GM18498 (cell line): ENCODE results near the gene SKIC8.

ENCODE experiments used
- ATAC-seq: cut with Tn5 transposase; IDR thresholded peaks from one replicate; pipeline ENCODE4 v1.9.1; 2021; ENCODE audit warnings: mild to moderate bottlenecking, moderate library complexity; ENCODE audit not compliant: unreplicated experiment

SKIC8 gene

DNA sequence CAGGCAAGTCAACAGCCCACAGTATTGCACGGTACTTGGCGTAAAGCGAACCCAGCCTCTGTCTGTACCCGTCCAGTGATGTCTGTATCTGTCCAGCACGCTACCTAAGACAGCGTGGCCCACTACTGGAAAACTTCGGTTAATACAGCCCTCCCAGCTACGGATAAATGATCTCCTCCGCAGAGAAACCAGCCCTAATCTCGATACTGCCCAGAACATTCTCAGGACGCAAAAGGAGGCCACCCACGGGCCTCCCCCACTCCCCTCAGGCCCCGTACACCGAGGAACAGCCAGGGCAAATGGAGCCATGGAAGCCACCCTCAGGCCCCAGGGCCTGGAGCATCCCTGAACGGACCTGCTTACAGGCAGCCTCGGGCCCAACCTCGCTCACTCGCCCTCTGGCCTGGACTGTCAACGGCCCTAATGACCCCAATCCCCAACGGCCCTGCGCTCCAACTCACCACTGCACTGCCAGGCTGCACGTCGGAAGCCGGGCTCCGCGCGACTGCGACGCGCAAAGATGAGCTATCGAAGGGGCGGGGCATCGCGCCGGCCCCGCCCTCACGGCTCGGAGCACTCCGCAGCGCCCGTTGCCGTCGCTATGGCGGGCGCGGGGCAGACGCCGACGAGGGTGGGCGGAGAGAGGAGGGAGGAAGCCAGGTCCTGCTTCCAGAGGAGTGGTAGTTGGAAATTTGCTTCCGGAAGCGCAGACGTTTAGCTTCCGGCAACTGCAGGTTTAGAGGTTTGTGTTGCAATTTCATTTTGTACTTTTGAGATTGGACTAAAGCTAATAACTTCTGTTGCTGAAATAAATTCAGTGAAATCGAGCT lies at the start of gene SKIC8:
TSS of gene SKIC8 (minus strand) at position 509 of the 830 bp plus-strand sequence. CDS start 3,923 bp downstream, outside the sequence.
- ATAC-seq, result peak; percentile 84

DNA sequence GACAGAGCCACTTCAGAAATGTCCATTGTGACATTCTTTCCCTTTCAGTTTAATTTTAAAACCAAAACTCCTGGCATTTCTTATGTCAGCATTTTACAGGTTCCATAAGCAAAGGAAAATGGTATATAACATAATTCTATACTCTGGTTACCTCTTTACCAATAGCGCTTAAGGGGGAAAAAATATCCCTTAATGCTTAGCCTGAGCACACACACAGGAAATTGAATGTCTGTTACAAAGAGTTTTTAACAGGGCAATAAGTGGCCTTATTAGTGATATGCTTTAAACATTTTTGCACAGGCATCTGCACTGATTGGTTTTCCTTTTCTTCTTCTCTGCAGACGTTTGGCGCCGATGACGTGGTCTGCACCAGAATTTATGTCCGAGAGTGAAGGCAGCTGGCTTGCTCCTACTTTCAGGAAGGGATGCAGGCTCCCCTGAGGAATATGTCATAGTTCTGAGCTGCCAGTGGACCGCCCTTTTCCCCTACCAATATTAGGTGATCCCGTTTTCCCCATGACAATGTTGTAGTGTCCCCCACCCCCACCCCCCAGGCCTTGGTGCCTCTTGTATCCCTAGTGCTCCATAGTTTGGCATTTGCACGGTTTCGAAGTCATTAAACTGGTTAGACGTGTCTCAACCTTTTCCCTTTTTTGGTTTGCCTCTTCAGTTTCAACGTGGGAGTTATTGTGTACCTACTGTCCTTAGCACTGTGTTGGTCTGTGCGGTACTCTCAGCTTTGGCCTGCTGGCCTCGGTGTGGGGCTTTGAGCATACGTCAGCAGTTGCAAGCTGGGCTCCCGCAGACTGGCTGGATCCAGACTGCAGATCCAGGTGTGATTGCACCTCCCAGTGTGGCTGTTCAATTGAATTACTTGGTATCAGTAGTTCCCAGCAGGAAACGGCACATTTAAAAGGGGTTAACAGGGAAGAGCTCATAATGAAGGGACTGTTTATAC lies 48.5 kb upstream of the SKIC8 start:
- ATAC-seq, result no peak

DNA sequence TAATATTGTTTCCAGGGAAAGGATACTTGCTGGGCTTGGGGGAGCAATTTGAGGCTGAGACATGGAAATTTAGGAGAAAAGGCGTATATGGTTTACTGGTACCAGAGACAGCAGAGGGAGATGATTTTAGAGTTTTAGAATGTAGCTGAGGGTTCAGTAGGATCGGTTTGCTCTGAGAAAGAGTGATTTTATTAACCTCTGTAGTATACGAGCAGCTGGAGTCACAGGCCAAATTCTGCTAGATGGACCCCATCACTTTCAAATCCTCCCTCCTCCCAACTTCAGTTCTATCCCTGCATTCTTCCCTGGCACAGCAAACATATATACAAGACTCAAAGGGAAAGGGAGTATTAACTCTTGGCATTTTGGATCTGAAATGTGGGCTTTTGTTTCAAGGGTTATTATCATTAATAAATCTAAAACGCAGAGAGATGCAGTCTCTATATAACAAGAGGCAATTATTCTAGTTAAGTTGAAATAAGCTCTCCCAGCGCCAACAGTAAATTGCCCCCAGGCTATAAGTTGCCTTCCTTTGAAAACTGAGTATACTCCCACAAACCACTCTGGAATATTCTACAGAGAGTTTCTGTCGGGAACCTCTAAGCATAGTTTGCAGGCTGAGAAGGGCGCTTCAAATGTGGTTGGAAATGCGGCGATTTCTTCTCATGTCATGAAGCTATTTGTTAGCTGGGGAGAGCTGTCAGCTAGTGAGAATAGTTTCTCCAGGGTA lies 46.2 kb upstream of the SKIC8 start:
- ATAC-seq, result no peak

DNA sequence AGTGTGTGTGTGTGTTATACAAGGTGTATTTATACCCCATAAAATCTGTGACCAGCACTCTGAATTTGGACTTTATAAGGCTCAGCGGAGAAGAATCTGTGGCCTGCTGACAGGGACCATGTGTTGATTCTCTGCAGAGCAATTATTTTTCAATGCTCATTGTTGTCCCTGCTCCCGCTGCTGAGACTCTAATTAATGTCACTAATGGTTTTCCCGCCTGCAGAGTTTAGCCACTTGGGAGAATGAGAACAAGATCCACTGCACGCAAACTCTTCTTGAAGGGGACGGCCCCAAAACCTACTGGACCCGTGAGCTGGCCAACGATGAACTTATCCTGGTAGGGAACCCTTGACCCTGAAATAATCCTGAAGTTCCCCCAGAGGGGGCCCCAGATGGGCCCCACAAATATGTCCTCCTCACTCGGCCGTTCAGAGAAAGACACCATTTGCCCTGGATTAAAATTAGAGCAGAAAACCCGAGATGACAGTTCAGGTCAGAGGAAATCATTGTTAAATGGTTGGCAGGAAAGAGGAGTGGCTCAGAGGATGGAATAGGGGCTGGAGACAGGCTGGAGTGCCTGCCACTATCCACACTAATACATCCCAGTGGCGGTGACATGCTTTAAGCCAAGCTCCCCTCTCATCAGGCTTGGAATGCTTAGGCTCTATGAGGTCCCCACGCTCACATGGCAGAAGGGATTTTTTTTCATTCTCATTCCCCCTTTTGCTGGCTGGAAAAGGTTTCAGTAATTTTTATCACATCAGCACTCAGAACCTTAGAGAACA lies 44.1 kb upstream of the SKIC8 start:
- no peak for ATAC-seq

DNA sequence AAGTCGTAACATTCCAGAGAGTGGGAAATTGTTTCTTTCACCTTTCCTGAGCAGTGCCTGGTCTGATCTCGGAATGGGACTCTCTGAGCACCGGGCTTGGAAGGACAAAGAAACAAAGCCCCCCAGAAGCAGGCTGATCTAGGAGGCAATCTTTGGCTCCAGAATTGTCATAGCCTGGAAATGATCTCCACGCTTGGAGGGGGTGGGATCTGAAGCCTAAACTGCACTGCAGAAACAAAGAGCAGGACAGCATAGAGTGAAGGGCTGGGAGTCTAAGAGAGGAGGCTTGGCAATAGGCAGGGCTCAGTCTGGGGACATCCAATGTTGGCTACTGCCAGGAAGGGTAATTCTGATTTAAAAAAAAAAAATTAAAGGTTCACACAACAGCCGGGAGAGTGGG lies 42.6 kb upstream of the SKIC8 start:
- no peak for ATAC-seq

DNA sequence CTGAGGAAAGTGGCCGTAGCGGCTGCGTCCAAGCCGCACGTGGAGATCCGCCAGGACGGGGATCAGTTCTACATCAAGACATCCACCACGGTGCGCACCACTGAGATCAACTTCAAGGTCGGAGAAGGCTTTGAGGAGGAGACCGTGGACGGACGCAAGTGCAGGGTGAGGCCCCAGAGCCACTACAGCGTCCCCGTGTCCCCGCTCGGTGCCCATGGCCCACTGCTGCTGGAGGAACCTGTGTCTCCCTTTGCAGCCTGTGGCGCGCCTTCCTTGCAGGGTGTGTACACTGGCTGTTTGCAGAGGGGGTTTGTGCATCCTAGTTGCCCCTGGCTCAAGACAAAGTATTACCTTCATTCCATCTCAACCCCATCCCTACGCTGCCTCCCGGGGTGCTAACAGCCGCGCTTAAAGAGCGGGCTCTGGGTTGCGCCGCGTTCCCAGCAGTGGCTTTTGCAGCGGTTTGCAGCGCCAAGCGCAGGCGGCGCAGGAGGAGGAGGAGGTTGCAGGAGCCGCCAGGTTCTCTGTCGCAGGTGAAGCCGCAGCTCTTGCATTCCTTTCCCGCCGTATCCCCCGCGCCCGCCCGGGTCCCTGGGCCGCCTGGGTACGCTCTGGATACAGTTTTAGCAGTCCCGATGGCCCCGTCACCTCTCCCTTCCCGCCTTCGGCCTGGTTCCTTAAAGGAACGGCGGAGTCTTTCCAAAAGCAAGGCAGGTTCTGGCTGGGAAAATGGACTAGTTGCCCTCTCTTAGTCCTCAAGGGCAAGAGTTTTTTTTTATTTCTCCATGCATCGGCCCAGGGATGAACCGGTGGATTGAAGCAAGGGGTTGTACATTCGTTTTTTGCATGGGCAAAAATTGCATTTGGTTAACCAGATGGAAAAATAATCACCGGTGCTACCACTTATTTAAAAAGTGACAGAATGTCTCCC lies 41.9 kb upstream of the SKIC8 start:
- no peak for ATAC-seq

DNA sequence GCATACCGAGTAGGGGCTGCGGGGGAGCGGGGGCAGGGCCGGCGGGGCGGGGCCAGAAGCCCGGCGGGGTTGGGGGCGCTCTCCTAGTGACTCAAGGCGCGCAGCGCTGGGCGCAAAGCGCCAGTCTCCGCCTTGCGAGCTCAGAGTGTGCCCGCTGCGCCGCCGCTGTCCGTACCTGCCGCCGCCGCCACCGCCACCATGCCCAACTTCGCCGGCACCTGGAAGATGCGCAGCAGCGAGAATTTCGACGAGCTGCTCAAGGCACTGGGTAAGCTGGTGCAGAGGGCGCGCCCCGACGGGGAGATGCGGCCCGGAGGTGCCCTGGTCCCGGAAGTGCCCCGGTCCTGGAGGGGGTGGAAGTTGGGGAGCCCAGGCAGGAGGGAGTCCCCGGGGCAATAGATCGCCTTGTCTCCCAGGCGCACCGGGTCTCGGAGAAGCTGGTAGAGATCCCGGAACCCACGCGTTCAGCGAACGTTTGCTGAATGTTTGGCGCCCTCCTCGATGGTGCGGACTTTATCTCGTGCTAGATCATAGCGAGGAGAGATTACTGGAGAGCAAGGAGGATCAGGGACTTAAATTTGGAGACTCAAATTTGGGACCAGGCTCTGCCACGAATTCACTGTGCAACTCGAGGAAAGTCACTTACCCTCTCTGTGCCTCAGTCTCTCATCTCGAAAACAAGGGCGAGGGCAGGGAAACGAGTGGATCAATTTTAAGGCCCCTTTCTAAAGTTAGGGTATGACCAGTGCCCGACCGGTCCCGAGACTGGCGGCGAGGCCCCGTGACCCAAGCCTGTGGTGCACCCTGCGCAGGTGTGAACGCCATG lies 41.0 kb upstream of the SKIC8 start, which contains the start of gene CRABP1:
TSS of gene CRABP1 (plus strand) at position 123 of the 826 bp plus-strand sequence. CDS start at position 199, 76 bp downstream.
- no peak for ATAC-seq

DNA sequence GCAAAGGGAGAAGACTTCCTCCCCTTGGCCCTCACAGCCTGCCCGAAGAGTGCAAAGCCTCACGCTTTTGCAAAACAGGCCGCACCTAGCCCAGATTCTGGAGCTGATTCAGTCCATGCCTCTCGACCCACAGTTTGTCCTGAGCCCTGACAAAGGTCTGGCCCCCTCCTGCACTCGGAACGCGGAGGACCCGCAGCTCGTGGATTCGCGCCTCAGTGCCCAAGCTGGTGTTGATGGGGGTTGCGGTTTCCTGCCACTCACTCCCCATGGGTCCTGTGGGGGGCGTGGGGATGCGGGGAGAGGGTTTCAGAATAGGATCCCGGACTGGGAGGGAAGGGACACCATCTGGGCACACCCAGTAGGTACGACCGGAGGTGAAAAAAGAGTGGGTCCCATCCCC lies 40.1 kb upstream of the SKIC8 start:
- no peak for ATAC-seq

DNA sequence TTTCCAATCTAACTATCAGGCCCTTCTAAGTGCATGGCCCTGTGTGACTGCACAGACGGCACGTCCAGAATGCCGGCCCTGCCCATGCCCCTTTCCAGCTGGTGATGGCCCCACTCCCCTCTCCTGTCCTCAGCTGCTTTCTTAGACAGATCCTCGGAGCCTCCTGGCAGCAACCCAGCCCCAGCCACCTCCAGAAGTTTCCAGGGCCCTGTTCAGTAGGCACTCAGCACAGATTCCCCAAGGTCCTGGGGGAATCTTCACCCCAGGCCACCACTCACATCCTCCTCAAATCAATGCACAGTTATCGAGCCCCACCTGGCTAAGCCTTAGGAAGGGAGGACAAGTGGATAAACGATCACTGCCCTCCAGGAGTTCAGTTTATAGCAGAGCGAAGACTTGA lies 39.4 kb upstream of the SKIC8 start:
- no peak for ATAC-seq

DNA sequence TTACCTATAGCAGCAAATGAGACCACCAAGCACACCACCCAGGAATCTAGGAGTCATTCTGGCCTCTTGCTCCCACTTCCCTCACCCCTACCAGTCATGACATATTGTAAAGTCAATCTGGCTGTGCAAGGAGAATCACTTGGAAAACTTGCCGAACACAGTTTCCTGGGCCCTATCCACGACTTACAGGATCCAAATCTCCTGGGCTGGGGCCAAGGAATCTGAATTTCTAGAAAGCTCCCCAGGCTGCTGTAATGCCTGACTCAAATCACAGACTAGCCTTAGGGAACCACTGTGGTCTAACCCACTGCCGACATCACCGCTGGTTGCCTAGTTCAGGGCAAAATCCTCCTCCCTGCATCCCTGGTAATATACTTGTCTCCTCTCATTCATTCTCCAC lies 36.6 kb upstream of the SKIC8 start:
- no peak for ATAC-seq

DNA sequence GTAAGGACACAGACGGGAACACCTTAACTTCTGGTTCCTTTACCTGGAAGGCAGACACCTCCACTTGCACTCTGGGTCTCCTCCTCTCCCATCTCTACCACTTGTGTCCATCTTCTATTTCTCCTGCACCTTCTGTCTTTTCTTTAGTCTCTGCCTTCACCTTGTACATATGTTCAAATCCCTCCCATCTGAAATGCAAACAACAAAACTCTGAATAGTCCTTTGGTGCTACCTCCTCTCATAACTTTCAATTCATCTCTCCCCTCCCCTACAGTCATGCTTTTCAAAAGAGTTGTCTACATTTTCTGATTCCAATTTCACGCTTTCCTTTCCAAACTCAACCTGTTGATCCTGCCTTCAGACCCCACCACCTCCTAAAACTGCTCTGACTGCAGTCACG lies 35.4 kb upstream of the SKIC8 start:
- ATAC-seq, result no peak

DNA sequence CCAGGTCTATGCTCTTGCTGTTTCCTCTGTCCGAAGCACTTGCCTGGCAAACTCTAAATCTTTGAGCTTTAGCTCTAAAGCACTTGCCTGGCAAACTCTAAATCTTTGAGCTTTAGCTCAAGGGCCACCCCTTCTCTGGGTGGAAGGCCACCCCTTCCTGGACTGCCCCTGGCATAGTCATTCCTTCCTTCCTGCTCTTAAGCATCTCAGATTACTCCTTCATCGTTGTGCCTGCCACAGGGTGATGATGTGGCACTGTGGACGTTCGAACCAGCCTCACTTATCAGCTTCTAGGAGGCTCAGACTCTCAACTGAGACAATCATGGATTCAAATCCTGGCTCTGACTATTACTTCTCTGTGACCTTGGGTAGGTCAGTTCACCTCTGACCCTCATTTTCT lies 30.2 kb upstream of the SKIC8 start:
- no peak for ATAC-seq

DNA sequence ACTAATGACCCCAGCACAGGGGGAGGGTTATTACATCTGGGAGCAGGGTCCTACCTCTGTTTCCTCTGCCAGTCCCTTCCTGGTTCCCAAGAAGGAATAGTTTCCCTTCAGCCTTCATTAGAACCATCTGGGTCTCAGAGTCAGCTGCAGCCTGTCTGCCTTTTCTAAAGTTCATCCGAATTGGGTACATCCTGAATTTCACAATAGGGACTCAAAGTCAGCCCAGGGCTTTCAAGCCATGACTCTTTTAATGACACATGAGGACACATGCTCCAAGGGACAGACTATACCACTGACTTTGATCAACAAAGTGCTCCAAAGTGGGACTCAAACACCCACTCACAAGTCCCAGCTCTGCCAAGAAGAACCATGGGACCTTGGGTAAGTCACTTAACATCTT lies 28.1 kb upstream of the SKIC8 start:
- ATAC-seq, result no peak

DNA sequence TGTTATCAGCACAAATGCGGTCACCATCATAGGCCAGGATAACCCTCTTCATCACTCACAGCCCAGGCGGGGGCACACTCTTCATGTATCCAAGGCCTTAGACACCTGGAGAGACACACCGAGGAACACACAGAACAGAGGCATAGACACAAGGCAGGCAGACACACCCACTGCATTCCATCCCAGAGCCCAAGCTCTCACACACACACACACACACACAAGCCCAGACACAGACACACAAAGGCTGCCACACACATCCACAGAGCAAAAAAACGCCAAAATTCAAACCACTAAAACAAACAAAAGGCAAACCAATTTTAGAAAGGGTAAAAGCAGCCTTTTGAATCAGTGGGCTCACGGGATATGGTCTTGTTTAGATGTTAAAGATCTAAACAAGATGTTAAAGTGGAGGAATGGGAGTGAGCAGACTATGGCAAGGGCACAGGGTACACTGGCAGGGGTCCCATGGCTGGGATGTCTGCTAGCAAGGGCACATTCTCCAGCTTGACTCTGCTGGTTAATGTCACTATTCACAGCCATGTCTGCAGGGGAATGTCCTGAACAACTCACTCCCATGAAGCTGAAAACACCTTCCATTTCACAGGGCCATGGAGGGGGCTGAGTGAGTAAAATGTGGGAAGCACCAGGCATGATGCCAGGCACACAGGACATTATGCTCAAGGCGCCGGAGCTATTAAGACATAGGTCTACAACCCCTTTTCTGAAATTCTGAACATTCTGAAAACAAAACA lies 25.9 kb upstream of the SKIC8 start:
- ATAC-seq, result no peak

DNA sequence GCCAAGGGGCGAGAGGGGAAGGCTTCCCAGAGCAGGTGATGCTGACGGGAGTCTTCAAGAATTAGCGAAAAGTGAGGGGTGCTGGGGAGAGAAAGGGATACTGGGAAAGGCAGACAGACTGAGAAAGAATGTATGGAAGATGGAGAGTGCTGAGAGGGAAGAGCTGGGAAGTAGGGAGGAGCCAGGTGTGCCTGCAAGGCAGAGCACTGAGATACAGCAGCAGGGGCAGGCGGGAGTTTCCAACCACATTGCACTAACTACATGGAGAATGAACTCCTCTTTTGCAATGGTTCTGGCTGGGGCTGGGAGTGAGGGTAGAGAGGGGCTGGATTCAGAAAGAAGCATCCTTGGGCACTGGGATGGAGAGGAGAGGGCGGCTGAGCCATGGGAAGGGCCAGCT lies 24.7 kb upstream of the SKIC8 start:
- no peak for ATAC-seq

DNA sequence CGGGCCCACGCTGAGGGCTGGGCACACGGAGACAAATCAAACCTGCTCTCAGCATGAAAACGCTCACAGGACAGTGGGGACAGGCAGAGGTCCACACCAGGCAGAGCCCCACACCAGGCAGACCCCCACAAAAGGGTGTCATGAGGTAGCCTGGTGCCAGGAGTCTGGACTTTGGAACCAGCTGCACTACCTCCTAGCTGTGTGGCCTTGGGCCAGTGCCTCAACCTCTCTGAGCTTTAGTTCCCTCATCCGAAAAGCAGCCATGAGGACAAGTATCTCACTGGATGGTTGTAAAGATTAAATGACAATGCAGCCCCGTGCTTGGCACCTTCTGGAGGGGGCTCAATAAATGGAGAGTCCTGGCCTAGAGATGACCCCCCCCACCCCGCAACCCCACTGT lies 24.3 kb upstream of the SKIC8 start:
- ATAC-seq, result no peak

DNA sequence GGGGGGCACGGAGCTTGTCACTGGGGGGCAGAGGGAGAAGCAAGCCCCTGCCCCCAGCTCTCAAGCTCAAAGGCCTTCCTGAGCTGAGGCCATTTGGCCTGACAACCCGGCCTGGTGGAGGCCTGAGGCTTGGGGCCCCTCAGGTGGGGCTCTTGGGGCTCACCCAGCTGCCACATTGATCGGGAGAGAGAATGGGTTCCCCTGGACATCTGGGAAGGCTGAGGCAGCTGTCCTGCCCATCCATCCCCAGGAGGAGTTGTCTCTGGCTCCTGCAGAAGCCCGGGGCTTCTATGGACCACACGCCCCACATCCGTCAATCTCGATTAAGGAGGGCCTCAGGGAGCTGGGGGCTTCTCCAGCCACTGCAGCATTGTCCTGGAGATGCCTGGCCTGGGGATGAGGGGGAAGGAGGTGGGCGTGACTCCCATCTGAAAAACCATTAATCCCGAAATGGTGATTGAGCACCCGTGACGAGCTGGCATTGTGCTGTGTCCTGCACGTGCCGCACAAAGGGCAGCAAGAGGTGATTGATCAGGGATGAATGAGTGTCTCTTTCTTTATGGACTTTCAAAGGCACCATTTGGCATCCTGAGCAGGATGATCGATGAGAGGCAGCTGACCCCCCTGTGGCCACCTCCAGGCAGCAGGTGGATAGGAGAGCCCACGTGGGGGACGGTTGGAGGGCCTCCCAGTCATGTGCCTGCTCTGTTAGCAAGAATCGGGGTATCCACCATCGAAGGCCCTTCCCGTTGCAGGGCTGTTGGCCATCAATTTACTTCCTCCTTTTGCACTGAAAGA lies 23.5 kb upstream of the SKIC8 start:
- no peak for ATAC-seq
